DND-41 (cell line): ENCODE measurements around the gene AGAP1.

Experiments
- EZH2 ChIP-seq: IDR thresholded peaks from 3 replicates; pipeline ENCODE4 v1.6.1; 2012; ENCODE audit warnings: borderline replicate concordance, low read depth, mild to moderate bottlenecking, moderate library complexity, low read length, inconsistent platforms; ENCODE audit not compliant: severe bottlenecking
- TF ChIP-seq, protein P1 (sequence below): IDR thresholded peaks from 2 replicates; pipeline ENCODE4 v1.5.1; 2012; ENCODE audit warnings: borderline replicate concordance, low read length, moderate library complexity, mild to moderate bottlenecking; ENCODE audit not compliant: poor library complexity, severe bottlenecking; ENCODE audit errors: extremely low read depth

DNA sequence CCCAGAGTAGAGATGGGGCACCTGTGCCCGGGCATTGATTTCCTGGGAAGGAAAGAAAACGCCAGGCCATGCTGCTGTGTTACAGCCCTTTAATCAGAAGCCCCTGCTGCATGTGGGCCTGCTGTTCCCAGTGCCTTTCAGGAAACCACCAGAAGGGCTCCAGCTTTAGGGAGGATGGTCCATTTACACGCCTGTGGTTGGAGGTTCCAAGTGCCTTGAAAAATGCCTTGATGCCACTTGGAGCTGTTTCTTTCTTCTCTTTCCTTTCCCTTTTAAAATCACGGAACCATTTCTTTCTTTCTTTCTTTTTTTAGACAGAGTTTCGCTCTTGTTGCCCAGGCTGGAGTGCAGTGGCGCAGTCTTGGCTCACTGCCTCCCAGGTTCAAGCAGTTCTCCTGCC lies 60.5 kb downstream of the AGAP1 start:
- TF ChIP-seq, protein P1, sequence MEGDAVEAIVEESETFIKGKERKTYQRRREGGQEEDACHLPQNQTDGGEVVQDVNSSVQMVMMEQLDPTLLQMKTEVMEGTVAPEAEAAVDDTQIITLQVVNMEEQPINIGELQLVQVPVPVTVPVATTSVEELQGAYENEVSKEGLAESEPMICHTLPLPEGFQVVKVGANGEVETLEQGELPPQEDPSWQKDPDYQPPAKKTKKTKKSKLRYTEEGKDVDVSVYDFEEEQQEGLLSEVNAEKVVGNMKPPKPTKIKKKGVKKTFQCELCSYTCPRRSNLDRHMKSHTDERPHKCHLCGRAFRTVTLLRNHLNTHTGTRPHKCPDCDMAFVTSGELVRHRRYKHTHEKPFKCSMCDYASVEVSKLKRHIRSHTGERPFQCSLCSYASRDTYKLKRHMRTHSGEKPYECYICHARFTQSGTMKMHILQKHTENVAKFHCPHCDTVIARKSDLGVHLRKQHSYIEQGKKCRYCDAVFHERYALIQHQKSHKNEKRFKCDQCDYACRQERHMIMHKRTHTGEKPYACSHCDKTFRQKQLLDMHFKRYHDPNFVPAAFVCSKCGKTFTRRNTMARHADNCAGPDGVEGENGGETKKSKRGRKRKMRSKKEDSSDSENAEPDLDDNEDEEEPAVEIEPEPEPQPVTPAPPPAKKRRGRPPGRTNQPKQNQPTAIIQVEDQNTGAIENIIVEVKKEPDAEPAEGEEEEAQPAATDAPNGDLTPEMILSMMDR = no peak
- no peak for TF ChIP-seq EZH2
